Esophagus mucosa (tissue), 1 donor: ENCODE data around the gene TM9SF4. TPM values are rescaled to one million over a fixed set of nuclear protein-coding genes. Genes with fewer than 3 reads are reported as not detected.

Experiments used
- ATAC-seq: fragments of 200-7000 bp; cut with Tn5 transposase; one replicate; pipeline ENCODE4 v1.9.1; 2020
- total RNA-seq: library from RNA; stranded (reverse); gene quantifications from one replicate; pipeline ENCODE4 v1.2.4, GENCODE V29; 2023
- donor health status: DM: yes; HTN: yes; CAD: no.

The TM9SF4 gene
- total RNA-seq, 1 donor from 2014 or later = 42.4 TPM

DNA sequence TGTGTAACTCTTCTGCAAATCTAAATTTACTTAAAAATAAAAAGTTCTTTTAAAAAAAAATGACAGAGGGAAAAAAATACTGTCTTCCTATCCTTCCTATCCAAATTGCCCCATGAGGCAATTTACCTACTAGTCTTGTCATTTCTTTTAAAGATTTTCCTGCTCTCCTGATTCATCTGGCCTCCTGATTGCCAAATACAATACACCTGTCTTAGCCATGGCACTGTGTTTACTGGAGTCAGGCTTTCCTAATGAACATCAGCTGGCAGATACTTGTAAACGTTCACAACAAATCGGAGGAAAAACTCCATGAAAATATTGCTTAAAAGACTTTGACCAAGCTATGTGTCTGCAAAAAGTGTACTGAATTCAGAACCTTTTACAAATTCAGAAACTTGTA lies 21.5 kb downstream of the TM9SF4 start:
- ATAC-seq = no peak

GRCh38 chr20:32132911-32133549 lies 23.5 kb downstream of the TM9SF4 start:
- no peak for ATAC-seq

GRCh38 chr20:32134026-32134425 lies 24.5 kb downstream of the TM9SF4 start:
- ATAC-seq = peak; percentile 28

DNA sequence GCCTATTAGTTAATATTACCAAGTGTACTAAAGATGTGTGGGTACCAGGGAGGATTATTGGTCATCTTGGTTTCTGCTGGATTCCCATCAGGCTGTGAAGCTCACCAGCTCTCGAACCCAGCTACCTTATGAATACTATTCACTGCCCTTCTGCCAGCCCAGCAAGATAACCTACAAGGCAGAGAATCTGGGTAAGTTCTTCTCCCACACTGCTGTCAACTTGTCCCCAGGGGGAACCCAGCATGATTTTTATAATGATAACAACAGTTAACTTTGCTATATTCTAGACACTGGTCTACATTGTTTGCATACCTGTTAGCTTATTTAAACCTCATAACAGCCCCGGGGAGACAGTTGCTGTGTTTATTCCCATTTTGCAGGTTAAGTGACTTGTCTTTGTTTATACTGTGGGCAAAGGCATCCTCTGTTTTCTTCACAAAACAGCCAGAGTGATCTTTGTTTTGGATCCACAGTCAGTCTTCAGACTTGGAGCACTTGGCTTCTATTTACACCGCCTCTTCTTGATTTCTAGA lies 26.5 kb downstream of the TM9SF4 start:
- no peak for ATAC-seq

DNA sequence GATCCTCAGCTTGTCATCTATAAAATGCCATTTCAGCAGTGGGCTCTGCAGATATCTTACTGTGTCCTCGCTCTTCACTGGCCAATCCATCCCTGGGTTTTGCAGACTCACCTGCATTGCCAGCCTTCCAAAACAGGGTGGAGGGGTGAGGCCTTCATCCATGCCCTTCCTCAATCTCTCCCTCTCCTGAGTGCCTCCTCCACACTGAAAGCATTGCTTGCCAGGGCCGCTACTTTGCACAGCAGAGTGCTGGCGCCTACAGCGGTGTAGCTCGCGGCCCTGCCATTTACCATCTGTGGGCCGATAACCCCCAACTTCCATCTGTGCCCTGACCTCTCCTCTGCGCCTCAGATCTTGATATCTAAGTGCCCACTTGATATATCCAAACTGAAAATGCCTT lies 29.4 kb downstream of the TM9SF4 start:
- ATAC-seq = no peak

- no peak for ATAC-seq
Measured at GRCh38 chr20:32139947-32140346, 30.4 kb downstream of the TM9SF4 start.

- no peak for ATAC-seq
Measured at GRCh38 chr20:32140603-32141002, 31.1 kb downstream of the TM9SF4 start.

- no peak for ATAC-seq
Measured at GRCh38 chr20:32141465-32141980, 32.0 kb downstream of the TM9SF4 start.

DNA sequence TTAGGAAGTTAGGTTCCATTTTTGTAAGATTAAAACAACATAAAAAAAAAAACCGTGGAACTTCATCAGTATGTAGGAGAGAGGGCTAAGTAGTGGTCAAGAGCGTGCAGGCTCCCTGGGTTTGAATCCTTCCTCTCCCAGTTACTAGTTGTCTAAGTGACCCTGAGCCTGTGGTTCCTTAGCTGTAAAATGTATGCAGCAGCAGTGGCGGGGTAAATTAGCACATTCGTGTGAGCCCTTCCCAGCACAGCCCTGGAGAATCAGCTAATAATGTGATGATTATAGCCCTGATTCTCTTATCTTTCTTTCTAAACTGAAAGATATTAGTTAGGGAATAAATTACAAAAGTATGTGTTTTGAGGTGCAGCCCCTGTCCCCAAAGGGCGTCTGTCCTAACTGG lies 32.6 kb downstream of the TM9SF4 start:
- no peak for ATAC-seq

DNA sequence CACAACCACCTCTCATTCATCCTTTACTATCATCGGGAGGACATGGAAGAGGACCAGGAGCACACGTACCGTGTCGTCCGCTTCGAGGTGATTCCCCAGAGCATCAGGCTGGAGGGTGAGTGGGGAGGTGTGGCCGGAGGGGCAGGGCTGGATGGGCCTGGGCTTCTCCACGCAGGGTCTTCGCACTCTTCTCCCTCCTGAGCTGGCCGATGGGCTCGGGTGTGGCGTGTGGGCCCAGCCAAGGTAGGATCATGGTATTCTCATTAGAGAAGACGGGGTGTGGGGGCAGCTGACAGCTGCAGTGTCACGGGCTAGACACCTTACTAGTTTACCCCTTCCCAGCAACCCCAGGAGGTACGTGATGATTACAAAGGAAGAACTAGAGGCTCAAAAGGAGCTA lies 33.5 kb downstream of the TM9SF4 start:
- no peak for ATAC-seq

- no peak for ATAC-seq
Measured at GRCh38 chr20:32144898-32145662, 35.6 kb downstream of the TM9SF4 start.

DNA sequence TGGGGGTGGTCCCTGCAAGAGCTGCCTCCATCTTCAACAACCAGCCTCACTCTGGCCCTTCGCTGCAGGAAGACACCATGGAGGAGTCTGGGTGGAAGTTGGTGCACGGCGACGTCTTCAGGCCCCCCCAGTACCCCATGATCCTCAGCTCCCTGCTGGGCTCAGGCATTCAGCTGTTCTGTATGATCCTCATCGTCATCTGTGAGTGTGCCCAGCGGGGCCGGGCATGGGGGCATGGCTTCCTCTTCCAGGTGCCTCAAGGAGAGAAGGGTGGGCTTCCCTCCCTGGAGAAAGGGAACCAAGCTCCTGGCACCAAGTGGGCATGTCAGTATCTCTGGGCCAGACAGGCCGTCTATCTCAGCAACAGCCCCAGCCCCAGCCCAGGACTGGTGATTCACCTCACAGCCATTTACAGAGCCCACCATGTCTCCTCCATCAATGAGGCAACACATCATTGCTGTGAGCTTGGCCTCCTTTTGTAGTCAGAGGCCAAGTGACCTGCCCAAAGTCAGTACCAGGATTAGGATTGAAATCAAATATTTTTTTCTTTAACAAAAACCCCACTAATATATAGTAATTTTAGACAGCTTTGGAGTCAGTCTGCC lies 40.2 kb downstream of the TM9SF4 start:
- ATAC-seq = no peak

GRCh38 chr20:32150291-32150848 lies 40.9 kb downstream of the TM9SF4 start:
- no peak for ATAC-seq

- ATAC-seq = no peak
Measured at GRCh38 chr20:32152421-32153155, 43.1 kb downstream of the TM9SF4 start.

DNA sequence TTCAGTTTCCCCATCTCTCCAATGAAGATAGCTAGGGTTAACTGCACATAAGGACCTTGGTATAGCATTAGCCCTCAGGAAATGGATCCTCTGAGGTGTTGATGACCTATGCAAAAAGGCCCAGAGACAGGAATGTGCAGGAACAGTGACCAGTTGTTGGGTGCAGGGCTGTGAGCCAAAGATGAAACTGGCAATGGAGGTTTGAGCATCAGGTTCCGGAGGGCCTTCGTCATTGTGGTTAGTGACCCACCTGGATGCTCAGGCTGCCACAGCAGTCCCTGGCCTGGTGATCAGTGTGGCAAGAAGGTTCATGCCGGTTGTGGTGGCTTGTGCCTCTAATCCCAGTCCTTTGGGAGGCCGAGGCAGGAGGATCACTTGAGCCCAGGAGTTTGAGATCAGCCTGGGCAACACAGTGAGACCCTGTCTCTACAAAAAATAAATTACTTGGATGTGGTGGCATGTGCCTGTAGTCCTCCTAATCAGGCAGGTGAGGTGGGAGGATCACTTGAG lies 43.7 kb downstream of the TM9SF4 start:
- ATAC-seq = no peak

DNA sequence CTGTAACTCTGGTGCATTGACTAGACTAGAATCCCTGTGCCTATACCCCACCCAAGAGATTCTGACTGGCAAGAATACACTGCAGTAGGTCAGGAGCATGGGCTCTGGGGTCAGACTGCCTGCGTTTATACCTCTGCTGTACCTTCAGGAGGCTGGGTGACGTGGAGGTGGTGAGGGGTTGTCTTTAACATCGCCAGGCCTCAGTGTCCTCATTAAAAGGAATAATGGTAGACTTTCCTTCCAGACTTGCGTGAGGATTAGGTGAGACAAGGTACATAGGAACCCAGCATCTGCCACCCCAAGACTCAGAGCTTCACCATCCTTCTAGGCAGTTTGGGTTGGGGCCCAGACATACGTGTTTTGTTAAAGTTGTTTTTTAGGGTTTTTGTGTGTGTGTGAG lies 44.3 kb downstream of the TM9SF4 start:
- no peak for ATAC-seq

GRCh38 chr20:32155017-32155981 lies 45.8 kb downstream of the TM9SF4 start:
- ATAC-seq = peak; percentile 82

DNA sequence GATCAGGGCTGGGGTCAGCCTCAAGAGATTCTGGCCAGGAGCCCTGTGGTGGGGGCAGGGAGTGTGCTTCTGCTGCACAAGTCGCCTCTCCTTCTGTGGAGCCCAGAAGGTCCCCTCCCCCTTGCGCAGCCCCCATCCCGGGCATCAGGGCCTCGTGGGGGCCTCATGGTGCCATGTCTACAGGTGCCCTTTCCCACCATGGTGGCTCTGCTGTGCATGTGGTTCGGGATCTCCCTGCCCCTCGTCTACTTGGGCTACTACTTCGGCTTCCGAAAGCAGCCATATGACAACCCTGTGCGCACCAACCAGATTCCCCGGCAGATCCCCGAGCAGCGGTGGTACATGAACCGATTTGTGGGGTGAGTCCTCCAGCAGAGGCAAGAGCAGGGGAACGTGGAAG lies 48.1 kb downstream of the TM9SF4 start:
- no peak for ATAC-seq

DNA sequence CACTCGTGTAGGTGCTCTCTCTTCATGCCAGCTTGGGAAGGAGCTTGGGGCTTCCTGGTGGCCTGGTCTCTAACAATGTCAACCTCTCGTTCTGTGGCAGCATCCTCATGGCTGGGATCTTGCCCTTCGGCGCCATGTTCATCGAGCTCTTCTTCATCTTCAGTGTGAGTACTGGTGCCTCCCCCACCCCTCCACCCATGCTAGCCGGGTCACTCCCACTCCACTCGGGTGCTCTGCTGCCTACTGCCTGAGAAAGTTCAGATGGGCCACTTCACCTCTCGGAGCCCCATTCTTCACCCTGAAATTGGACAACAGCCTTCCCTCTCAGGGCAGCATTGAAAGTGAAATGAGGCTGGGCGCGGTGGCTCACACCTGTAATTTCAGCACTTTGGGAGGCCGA lies 48.8 kb downstream of the TM9SF4 start:
- ATAC-seq = no peak

GRCh38 chr20:32158943-32159660 lies 49.6 kb downstream of the TM9SF4 start:
- peak; percentile 42 for ATAC-seq
